Astrocyte of the cerebellum (primary cell): ENCODE results near the gene OCSTAMP.

ENCODE experiments used
- DNase-seq: peaks from one replicate; pipeline ENCODE4 v3.0.0-alpha.2; 2011; ENCODE audit warnings: low read depth
- H3K4me3 ChIP-seq: 2 replicates; pipeline ENCODE4 v1.5.1; 2011; ENCODE audit warnings: mild to moderate bottlenecking, low read depth, low read length, moderate library complexity
- in situ Hi-C: cut with HindIII; loops from 2 replicates; pipeline ENCODE4 v1.10.0; 2017; ENCODE audit warnings: low sequenced_read_pairs
- TF ChIP-seq, protein P1 (sequence below): IDR thresholded peaks from 2 replicates; pipeline ENCODE4 v1.5.1; 2012; ENCODE audit warnings: low read length, low read depth, moderate library complexity, mild to moderate bottlenecking; ENCODE audit errors: missing control alignments

The OCSTAMP gene

GRCh38 chr20:46588532-46589511 lies 38.4 kb upstream of the OCSTAMP start:
- no peak for DNase-seq
- in situ Hi-C loops = no loop called here
- TF ChIP-seq, protein P1, sequence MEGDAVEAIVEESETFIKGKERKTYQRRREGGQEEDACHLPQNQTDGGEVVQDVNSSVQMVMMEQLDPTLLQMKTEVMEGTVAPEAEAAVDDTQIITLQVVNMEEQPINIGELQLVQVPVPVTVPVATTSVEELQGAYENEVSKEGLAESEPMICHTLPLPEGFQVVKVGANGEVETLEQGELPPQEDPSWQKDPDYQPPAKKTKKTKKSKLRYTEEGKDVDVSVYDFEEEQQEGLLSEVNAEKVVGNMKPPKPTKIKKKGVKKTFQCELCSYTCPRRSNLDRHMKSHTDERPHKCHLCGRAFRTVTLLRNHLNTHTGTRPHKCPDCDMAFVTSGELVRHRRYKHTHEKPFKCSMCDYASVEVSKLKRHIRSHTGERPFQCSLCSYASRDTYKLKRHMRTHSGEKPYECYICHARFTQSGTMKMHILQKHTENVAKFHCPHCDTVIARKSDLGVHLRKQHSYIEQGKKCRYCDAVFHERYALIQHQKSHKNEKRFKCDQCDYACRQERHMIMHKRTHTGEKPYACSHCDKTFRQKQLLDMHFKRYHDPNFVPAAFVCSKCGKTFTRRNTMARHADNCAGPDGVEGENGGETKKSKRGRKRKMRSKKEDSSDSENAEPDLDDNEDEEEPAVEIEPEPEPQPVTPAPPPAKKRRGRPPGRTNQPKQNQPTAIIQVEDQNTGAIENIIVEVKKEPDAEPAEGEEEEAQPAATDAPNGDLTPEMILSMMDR = no peak
- H3K4me3 ChIP-seq = no peak overlapping the region

DNA sequence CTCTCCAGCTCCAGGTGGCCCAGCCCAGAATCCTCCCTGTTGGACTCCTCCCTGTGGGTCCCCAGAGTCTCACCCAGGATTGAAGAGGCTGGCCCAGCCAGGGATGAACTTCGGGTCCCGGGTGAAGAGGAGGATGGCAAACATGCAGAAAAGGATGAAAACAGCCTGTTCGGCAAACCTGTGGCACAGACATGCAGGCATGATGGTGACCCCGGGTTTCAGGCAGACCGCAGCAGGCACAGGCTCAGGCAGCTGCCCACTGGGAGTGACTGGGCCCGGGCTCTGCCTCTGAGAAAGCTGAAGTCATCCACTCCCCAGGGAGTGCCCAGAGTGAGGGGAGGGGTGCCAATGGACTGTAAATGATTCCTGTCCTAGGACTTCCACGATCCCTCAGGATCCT lies 37.5 kb upstream of the OCSTAMP start:
- TF ChIP-seq, protein P1 = no peak
- no peak for DNase-seq
- in situ Hi-C loops = no loop called here
- H3K4me3 ChIP-seq = no peak overlapping the region

DNA sequence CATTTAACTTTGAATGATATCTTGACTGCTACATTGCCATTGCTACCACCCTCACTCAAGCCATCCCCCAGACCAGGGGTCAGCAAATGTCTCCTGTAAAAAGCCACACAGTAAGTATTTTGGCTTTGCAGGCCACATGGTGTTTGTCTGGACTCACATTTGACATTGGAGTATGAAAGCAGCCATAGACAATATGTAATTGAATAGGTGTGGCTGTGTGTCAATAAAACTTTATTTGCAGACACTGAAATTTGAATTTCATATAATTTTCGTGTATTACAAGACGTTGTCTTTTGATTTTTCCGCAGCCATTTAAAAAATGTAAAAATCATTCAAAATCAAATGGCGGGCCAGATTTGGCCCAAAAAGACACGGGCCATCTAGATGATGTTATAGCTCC lies 36.3 kb upstream of the OCSTAMP start:
- in situ Hi-C loops = no loop called here
- no peak for DNase-seq
- TF ChIP-seq, protein P1 = no peak
- no peak overlapping the region for H3K4me3 ChIP-seq

GRCh38 chr20:46584508-46584907 lies 34.1 kb upstream of the OCSTAMP start:
- DNase-seq = no peak
- in situ Hi-C loops = no loop called here
- TF ChIP-seq, protein P1 = no peak
- no peak overlapping the region for H3K4me3 ChIP-seq

- in situ Hi-C loops = no loop called here
- TF ChIP-seq, protein P1 = no peak
- H3K4me3 ChIP-seq = no peak overlapping the region
- DNase-seq = no peak
Measured at GRCh38 chr20:46583411-46584214, 33.2 kb upstream of the OCSTAMP start.

DNA sequence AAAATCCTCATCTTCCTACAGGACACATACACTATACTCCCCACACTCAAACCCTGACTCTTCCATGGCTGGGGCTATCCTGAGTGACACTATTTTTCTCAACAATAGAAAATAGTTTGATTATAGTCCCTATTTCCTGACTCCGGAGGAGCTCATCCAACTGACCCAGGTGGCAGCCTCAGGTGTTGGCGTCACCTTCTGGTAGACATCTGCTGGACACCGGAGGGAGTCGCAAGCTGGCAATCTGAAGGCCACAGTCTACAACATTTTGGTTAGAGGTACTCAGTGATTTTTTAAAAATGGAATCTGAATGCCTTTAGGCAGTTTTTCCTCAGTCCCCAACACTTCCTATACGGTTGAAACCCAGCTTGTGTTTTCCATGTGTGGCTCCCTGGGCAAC lies 32.2 kb upstream of the OCSTAMP start:
- TF ChIP-seq, protein P1 = no peak
- no peak for DNase-seq
- H3K4me3 ChIP-seq = no peak overlapping the region
- in situ Hi-C loops = no loop called here
